H1 (cell line): ENCODE measurements around the gene MAS1. TPM values are rescaled to one million over a fixed set of nuclear protein-coding genes. Genes with fewer than 3 reads are reported as not detected.
"Not testable (repeated sequence)": the region's sequence is repeated elsewhere in the genome, so short reads cannot be mapped to it uniquely, and the experiment has no call there.

ENCODE experiments used
- CTCF ChIA-PET: fragments of 300-600 bp; sonication (Branson Sonifier 250); formaldehyde crosslinking; loops from one replicate; lab custom pipeline; 2021; ENCODE audit not compliant: partially characterized antibody; lab: Charles Lee
- POLR2A ChIA-PET: fragments of 300-600 bp; sonication (Branson Sonifier 250); formaldehyde crosslinking; loops from one replicate; lab custom pipeline; 2021; ENCODE audit warnings: inconsistent platforms; ENCODE audit not compliant: partially characterized antibody; lab: Charles Lee
- DNase-seq, 2 experiments: peaks; one replicate each; pipeline versions ENCODE4 v3.0.0 to v3.0.0-alpha.2; 2010 to 2022; ENCODE audit warnings: low spot score in 2 of 2, low read depth in 1 of 2, mixed read lengths in 1 of 2
- FAIRE-seq: peaks from 2 replicates; lab custom pipeline; 2011; peaks lifted over from hg19 to GRCh38; lab: Jason Lieb, UNC
- H2AFZ ChIP-seq: 2 replicates; pipeline ENCODE4 v1.8.1; 2012; ENCODE audit warnings: low read length, inconsistent platforms
- H2AK5ac ChIP-seq: 2 replicates; pipeline ENCODE4 v1.6.1; 2013; ENCODE audit warnings: low read depth, low read length
- H2BK120ac ChIP-seq: replicated peaks from 2 replicates; pipeline ENCODE3; 2013; ENCODE audit warnings: low read depth, low read length, inconsistent platforms
- H2BK12ac ChIP-seq: 2 replicates; pipeline ENCODE4 v1.6.1; 2013; ENCODE audit warnings: low read depth, low read length
- H2BK15ac ChIP-seq: 2 replicates; pipeline ENCODE4 v1.6.1; 2013; ENCODE audit warnings: low read length
- H2BK20ac ChIP-seq: 2 replicates; pipeline ENCODE4 v1.6.1; 2013; ENCODE audit warnings: low read length
- H2BK5ac ChIP-seq: 2 replicates; pipeline ENCODE4 v1.6.1; 2013; ENCODE audit warnings: low read depth, low read length
- H3K14ac ChIP-seq: 2 replicates; pipeline ENCODE4 v1.6.1; 2013; ENCODE audit warnings: inconsistent platforms; ENCODE audit not compliant: insufficient read length
- H3K18ac ChIP-seq: 2 replicates; pipeline ENCODE4 v1.6.1; 2013; ENCODE audit warnings: low read length; ENCODE audit errors: extremely low read depth
- H3K23ac ChIP-seq: 2 replicates; pipeline ENCODE4 v1.6.1; 2013; ENCODE audit warnings: inconsistent platforms; ENCODE audit not compliant: insufficient read length
- H3K23me2 ChIP-seq: 2 replicates; pipeline ENCODE4 v1.6.1; 2013; ENCODE audit warnings: low read depth, low read length
- H3K27ac ChIP-seq: 2 replicates; pipeline ENCODE4 v1.6.1; 2011; ENCODE audit warnings: low read depth, low read length, inconsistent platforms
- H3K27me3 ChIP-seq, 4 experiments: replicated peaks in 1 of 4; 1 replicate in 1 of 4; 2 replicates in 3 of 4; pipeline versions ENCODE4 v1.6.1 to v1.8.1; 2011 to 2013; ENCODE audit warnings: low read length in 3 of 4, mild to moderate bottlenecking in 3 of 4, inconsistent platforms in 2 of 4, mixed read lengths in 2 of 4, moderate library complexity in 1 of 4; ENCODE audit not compliant: control insufficient read depth in 3 of 4, insufficient read depth in 3 of 4; ENCODE audit errors: extremely low read depth in 1 of 4
- H3K36me3 ChIP-seq, 4 experiments: 2 replicates each; pipeline versions ENCODE4 v1.6.1 to v1.8.1; 2011 to 2013; ENCODE audit warnings: mild to moderate bottlenecking in 4 of 4, low read length in 3 of 4, moderate library complexity in 2 of 4, control low read depth in 1 of 4, inconsistent platforms in 1 of 4; ENCODE audit not compliant: insufficient read depth in 4 of 4, control insufficient read depth in 2 of 4
- H3K4ac ChIP-seq: replicated peaks from 2 replicates; pipeline ENCODE3; 2013; ENCODE audit warnings: low read length, low read depth, mixed read lengths, inconsistent platforms; ENCODE audit not compliant: insufficient read length
- H3K4me1 ChIP-seq, 4 experiments: replicated peaks in 1 of 4; 1 replicate in 1 of 4; 2 replicates in 3 of 4; pipeline versions ENCODE4 v1.6.1 to v1.8.1; 2011 to 2013; ENCODE audit warnings: low read length in 3 of 4, inconsistent platforms in 2 of 4, mixed read lengths in 1 of 4; ENCODE audit not compliant: insufficient read depth in 4 of 4, control insufficient read depth in 3 of 4
- H3K4me2 ChIP-seq, 2 experiments: 2 replicates each; pipeline versions ENCODE4 v1.6.1 to v1.8.1; 2011 to 2013; ENCODE audit warnings: low read depth in 2 of 2, low read length in 2 of 2, control low read depth in 1 of 2, inconsistent platforms in 1 of 2, mild to moderate bottlenecking in 1 of 2; ENCODE audit not compliant: insufficient read depth in 1 of 2
- H3K4me3 ChIP-seq, 4 experiments: fragments of 200-600, 300-600 bp in 1 of 4; sonication (generic), shearing (Covaris generic), sonication (Bioruptor Twin) in 1 of 4; 2 replicates each; pipeline versions ENCODE4 v1.5.1 to v1.8.1; 2011 to 2016; ENCODE audit warnings: low read length in 4 of 4, low read depth in 3 of 4, control low read depth in 2 of 4, inconsistent platforms in 2 of 4, mild to moderate bottlenecking in 2 of 4, mixed read lengths in 1 of 4, moderate library complexity in 1 of 4; ENCODE audit not compliant: insufficient read depth in 2 of 4; ENCODE audit errors: extremely low read depth in 1 of 4
- H3K56ac ChIP-seq: replicated peaks from 2 replicates; pipeline ENCODE3; 2013; ENCODE audit warnings: low read depth, mild to moderate bottlenecking, mixed read lengths, low read length, inconsistent platforms; ENCODE audit not compliant: insufficient read length
- H3K79me1 ChIP-seq: 2 replicates; pipeline ENCODE4 v1.6.1; 2013; ENCODE audit warnings: low read depth, low read length, control low read depth
- H3K79me2 ChIP-seq, 2 experiments: 2 replicates each; pipeline versions ENCODE4 v1.6.1 to v1.8.1; 2012 to 2013; ENCODE audit warnings: low read length in 2 of 2, mild to moderate bottlenecking in 2 of 2, inconsistent platforms in 1 of 2; ENCODE audit not compliant: insufficient read depth in 2 of 2, control insufficient read depth in 1 of 2
- H3K9ac ChIP-seq, 4 experiments: replicated peaks in 1 of 4; 1 replicate in 1 of 4; 2 replicates in 3 of 4; pipeline versions ENCODE4 v1.6.1 to v1.8.1; 2011 to 2013; ENCODE audit warnings: low read depth in 3 of 4, low read length in 3 of 4, control low read depth in 2 of 4, mild to moderate bottlenecking in 2 of 4, moderate library complexity in 2 of 4, inconsistent platforms in 1 of 4; ENCODE audit errors: extremely low read depth in 1 of 4
- H3K9me3 ChIP-seq, 2 experiments: 2 replicates each; pipeline versions ENCODE4 v1.6.1 to v1.8.1; 2012 to 2013; ENCODE audit warnings: mild to moderate bottlenecking in 2 of 2, moderate library complexity in 2 of 2, control low read depth in 1 of 2, inconsistent platforms in 1 of 2, low read depth in 1 of 2, low read length in 1 of 2, mixed read lengths in 1 of 2; ENCODE audit not compliant: insufficient read depth in 2 of 2
- H4K20me1 ChIP-seq, 2 experiments: replicated peaks in 1 of 2; 2 replicates each; pipeline versions ENCODE3 to v1.8.1; 2011 to 2013; ENCODE audit warnings: inconsistent platforms in 2 of 2, low read length in 2 of 2, mild to moderate bottlenecking in 1 of 2; ENCODE audit not compliant: insufficient read depth in 2 of 2, control insufficient read depth in 1 of 2
- H4K5ac ChIP-seq: 2 replicates; pipeline ENCODE4 v1.6.1; 2013; ENCODE audit warnings: low read length, low read depth, mixed read lengths, inconsistent platforms; ENCODE audit not compliant: insufficient read length
- H4K8ac ChIP-seq: 2 replicates; pipeline ENCODE4 v1.8.0; 2013; ENCODE audit warnings: mild to moderate bottlenecking, moderate library complexity, low read length, inconsistent platforms; ENCODE audit not compliant: insufficient read depth; ENCODE audit errors: extremely low read depth
- H4K91ac ChIP-seq: replicated peaks from 2 replicates; pipeline ENCODE3; 2013; ENCODE audit warnings: low read length, mixed read lengths, inconsistent platforms; ENCODE audit not compliant: insufficient read length
- ASH2L ChIP-seq: fragments of 200-600, 300-600 bp; sonication (generic); IDR thresholded peaks from one replicate; pipeline ENCODE4 v1.7.1; 2017; ENCODE audit warnings: low read length
- BRCA1 ChIP-seq: IDR thresholded peaks from 2 replicates; pipeline ENCODE4 v1.6.1; 2012; ENCODE audit warnings: low read depth, low read length, improper control_type of control experiment
- GTF2F1 ChIP-seq: IDR thresholded peaks from 2 replicates; pipeline ENCODE4 v1.6.1; 2012; ENCODE audit warnings: low read depth, low read length, improper control_type of control experiment, borderline replicate concordance
- POLR2AphosphoS5 ChIP-seq: IDR thresholded peaks from 2 replicates; pipeline ENCODE4 v1.6.1; 2011; ENCODE audit warnings: low read depth, low read length
- SP2 ChIP-seq: IDR thresholded peaks from 2 replicates; pipeline ENCODE4 v1.6.1; 2012; ENCODE audit warnings: mild to moderate bottlenecking, low read length, inconsistent platforms
- WGBS, 2 experiments: shearing (Covaris generic) in 1 of 2; methylation state at CpG; one replicate each; pipeline versions ENCODE4 v1.1.6 to v1.1.7; 2013 to 2015; ENCODE audit warnings: low lambda C conversion rate in 2 of 2, mixed read lengths in 2 of 2, inconsistent platforms in 1 of 2, low coverage in 1 of 2, missing lambda C conversion rate in 1 of 2; ENCODE audit not compliant: insufficient replicate concordance in 2 of 2, insufficient coverage in 1 of 2, insufficient read length in 1 of 2; ENCODE audit errors: extremely low coverage in 1 of 2, missing lambda C conversion rate in 1 of 2; 5-methylcytosine and 5-hydroxymethylcytosine counted together
- polyA plus RNA-seq, 7 experiments: library from polyadenylated mRNA; depleted of rRNA in 3 of 7; stranded (reverse) in 5 of 7; unstranded in 2 of 7; fragments of >200 nt in 5 of 7; fragments of 200-250 nt in 2 of 7; gene quantifications; 1 replicate in 5 of 7; 2 replicates in 1 of 7; 4 replicates in 1 of 7; pipeline versions ENCODE4 v1.2.1 to v1.2.3, GENCODE V29; 2011 to 2013; ENCODE audit warnings: missing spikeins in 2 of 7, mixed read lengths in 2 of 7
- total RNA-seq: library from RNA; stranded (reverse); fragmentation: NEBNext Ultra II Directional; extraction: Animal tissue kit (Norgen Biotek cat#: 25700); gene quantifications from 2 replicates; pipeline ENCODE4 v1.2.1, GENCODE V29; 2021

MAS1 gene
- total and polyA plus RNA-seq, 2 of the 8 experiments (the other 6 are each of a cell fraction or from before 2014, with no cell fraction given), result 0.02 TPM; not detected in 1

DNA sequence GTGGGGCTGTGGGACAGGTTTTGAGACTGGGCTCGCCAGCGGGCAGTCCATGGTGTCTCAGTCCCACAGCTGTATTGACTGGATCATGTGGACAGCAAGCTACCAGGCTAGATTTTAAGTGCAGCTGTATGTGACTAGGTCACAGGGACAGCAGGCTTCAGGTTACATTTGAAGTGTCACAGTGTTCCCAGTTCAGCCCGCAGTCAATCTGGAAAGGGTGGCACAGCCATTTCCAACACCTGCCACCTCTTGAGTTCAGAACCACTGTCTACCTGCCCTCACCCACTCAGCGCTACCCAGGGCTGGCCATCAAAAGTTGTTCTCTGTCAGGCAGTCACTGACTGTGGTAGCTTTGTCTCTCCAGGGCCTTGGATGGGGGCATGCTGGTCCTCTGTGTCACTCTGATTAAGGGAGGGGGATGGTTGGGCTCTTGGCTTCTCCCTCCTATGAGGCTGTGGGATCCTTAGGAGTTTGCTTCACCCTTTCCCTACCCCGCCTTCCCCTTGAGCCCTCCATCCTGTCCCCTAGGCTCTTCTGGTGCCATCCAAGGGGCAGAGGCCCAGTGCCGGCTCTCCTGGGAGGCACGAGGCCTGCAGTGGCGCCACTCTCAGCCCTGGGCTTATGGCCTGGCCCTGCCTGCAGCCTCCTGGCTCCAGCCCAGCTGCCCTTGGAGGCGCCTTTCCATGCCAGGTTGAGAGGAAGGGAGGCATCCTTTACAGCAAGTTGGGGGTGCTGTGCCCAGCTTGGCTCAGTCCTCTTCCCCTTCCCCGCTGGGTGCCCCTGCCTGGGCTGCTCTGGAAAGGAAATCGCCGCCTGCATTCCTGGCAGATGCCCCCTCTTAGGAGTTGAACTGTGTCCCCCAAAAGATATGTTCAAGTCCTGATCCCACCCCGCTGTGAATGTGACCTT is 45.8 kb upstream of the MAS1 start (continued):
- TF ChIP-seq BRCA1 (no peak), ASH2L (no peak), SP2 (no peak), GTF2F1 (no peak), POLR2AphosphoS5 (no peak)

DNA sequence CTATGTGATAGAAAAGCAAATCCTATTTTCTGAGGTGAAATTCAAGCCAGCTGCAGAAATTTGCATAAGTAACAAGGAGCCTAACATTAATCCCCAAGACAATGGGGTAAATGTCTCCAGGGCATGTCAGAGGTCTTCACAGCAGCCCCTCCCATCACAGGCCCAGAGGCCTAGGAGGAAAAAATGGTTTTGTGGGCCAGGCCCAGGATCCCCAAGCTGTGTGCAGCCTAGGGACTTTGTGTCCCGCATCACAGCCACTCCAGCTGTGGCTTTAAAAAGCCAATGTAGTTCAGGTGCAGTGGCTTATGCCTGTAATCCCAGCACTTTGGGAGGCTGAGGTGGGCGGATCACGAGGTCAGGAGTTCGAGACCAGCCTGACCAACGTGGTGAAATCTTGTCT is 42.2 kb upstream of the MAS1 start:
- H3K23me2 ChIP-seq, H2BK20ac ChIP-seq, H3K23ac ChIP-seq, H2BK15ac ChIP-seq, H3K18ac ChIP-seq, H3K4me1 ChIP-seq, DNase-seq, POLR2A ChIA-PET, H4K20me1 ChIP-seq, H4K91ac ChIP-seq, H2BK5ac ChIP-seq, FAIRE-seq, H3K27me3 ChIP-seq, H3K79me1 ChIP-seq, H3K14ac ChIP-seq, H3K56ac ChIP-seq, H2BK12ac ChIP-seq, H3K9ac ChIP-seq, H3K27ac ChIP-seq, H2AK5ac ChIP-seq, H4K8ac ChIP-seq, H3K36me3 ChIP-seq, H3K79me2 ChIP-seq, H2BK120ac ChIP-seq, H3K4me3 ChIP-seq, H3K4ac ChIP-seq, H2AFZ ChIP-seq, H4K5ac ChIP-seq, H3K9me3 ChIP-seq, H3K4me2 ChIP-seq: not testable (repeated sequence)
- 95% methylated on average over 5 of the region's 5 CpGs; no CpG with 5 or more reads in 1 of the 2 experiments for WGBS, 2 experiments
- CTCF ChIA-PET, result interaction anchor here (0.6 kb wide), 1 partner anchor 89 kb away, joined by 3 read pairs; no protein-coding TSS in a partner anchor
